ENCODE measurements around the gene ATP11B. TPM values are rescaled to one million over a fixed set of nuclear protein-coding genes. Genes with fewer than 3 reads are reported as not detected.

Gene ATP11B
- total and polyA plus RNA-seq, 2 of the 8 experiments (the other 6 are each of a cell fraction or from before 2014, with no cell fraction given), result 5.1 to 26.5 TPM

GRCh38 chr3:182784542-182784941 lies 8.8 kb upstream of the ATP11B start:
- Histone ChIP-seq H3K23me2 (ENCODE audit: low read depth, low read length) (no peaks in the 10 kb centered on the region), H2AK5ac (ENCODE audit: low read depth, low read length) (no peak overlapping the region), H2BK12ac (ENCODE audit: low read depth, low read length) (no peak overlapping the region), H3K27me3 (replicated peaks in 1 of 4; ENCODE audit: control insufficient read depth in 3 of 4, extremely low read depth in 1 of 4, insufficient read depth in 3 of 4, low read length in 3 of 4) (no peaks in the 10 kb centered on the region), H4K5ac (ENCODE audit: insufficient read length, low read depth, low read length) (no peak overlapping the region), H3K79me1 (ENCODE audit: low read depth, low read length) (no peaks in the 10 kb centered on the region), H2AFZ (ENCODE audit: low read length) (peak overlapping the region; percentile 23; the same call in 1 of the 2 replicates), H4K8ac (ENCODE audit: extremely low read depth, insufficient read depth, low read length) (no peak overlapping the region), H3K4me1 (replicated peaks in 1 of 4; ENCODE audit: control insufficient read depth in 3 of 4, insufficient read depth in 4 of 4, low read length in 3 of 4) (no peaks in the 10 kb centered on the region), H4K20me1 (replicated peaks in 1 of 2; ENCODE audit: control insufficient read depth in 1 of 2, insufficient read depth in 2 of 2, low read length in 2 of 2) (no peaks in the 10 kb centered on the region), H2BK15ac (ENCODE audit: low read length) (no peak overlapping the region), H2BK20ac (ENCODE audit: low read length) (no peak overlapping the region), H3K36me3 (ENCODE audit: control insufficient read depth in 2 of 4, insufficient read depth in 4 of 4, low read length in 3 of 4) (no peaks in the 10 kb centered on the region), H3K18ac (ENCODE audit: extremely low read depth, low read length) (no peak overlapping the region), H3K9ac (replicated peaks in 1 of 4; ENCODE audit: extremely low read depth in 1 of 4, low read depth in 3 of 4, low read length in 3 of 4) (no peak overlapping the region), H3K56ac (replicated peaks; ENCODE audit: insufficient read length, low read depth, low read length) (no peak overlapping the region), H4K91ac (replicated peaks; ENCODE audit: insufficient read length, low read length) (no peak overlapping the region), H2BK5ac (ENCODE audit: low read depth, low read length) (no peak overlapping the region), H3K4ac (replicated peaks; ENCODE audit: insufficient read length, low read depth, low read length) (no peak overlapping the region), H2BK120ac (replicated peaks; ENCODE audit: low read depth, low read length) (no peak overlapping the region), H3K4me2 (ENCODE audit: insufficient read depth in 1 of 2, low read depth in 2 of 2, low read length in 2 of 2) (no peak overlapping the region), H3K9me3 (ENCODE audit: insufficient read depth in 2 of 2, low read depth in 1 of 2, low read length in 1 of 2) (no peaks in the 10 kb centered on the region), H3K79me2 (ENCODE audit: control insufficient read depth in 1 of 2, insufficient read depth in 2 of 2, low read length in 2 of 2) (no peaks in the 10 kb centered on the region), H3K23ac (ENCODE audit: insufficient read length) (no peak overlapping the region), H3K14ac (ENCODE audit: insufficient read length) (no peak overlapping the region), H3K27ac (ENCODE audit: low read depth, low read length) (no peak overlapping the region), H3K4me3 (ENCODE audit: extremely low read depth in 1 of 4, insufficient read depth in 2 of 4, low read depth in 3 of 4, low read length in 4 of 4) (no peak overlapping the region)
- POLR2A ChIA-PET (ENCODE audit: partially characterized antibody), result no interaction called here
- TF ChIP-seq JUND (IDR thresholded peaks at IDR 0.05; ENCODE audit: low read length) (no peak), CBX8 (IDR thresholded peaks at IDR 0.05; ENCODE audit: borderline replicate concordance, low read depth, low read length) (no peak), FOSL1 (IDR thresholded peaks at IDR 0.05; ENCODE audit: insufficient read depth, low read depth, low read length) (no peak), SIRT6 (IDR thresholded peaks at IDR 0.05; ENCODE audit: low read length) (no peak), TAF7 (optimal IDR thresholded peaks at IDR 0.05; ENCODE audit: borderline replicate concordance, low read depth, low read length) (no peak), SIX5 (IDR thresholded peaks at IDR 0.05; ENCODE audit: low read depth, low read length) (no peak), SRF (IDR thresholded peaks at IDR 0.05; ENCODE audit: low read depth, low read length) (no peak), TAF1 (IDR thresholded peaks at IDR 0.05; ENCODE audit: low read depth, low read length) (no peak), MAFK (IDR thresholded peaks at IDR 0.05; ENCODE audit: low read depth, low read length) (no peak)
- 64% methylated on average over 1 of the region's 1 CpG; no CpG with 5 or more reads in 1 of the 2 experiments for WGBS, 2 experiments (ENCODE audit: extremely low coverage in 1 of 2, insufficient coverage in 1 of 2, insufficient read length in 1 of 2, insufficient replicate concordance in 2 of 2, low coverage in 1 of 2, low lambda C conversion rate in 2 of 2, missing lambda C conversion rate in 1 of 2)
- no peak for FAIRE-seq
- CTCF ChIA-PET (ENCODE audit: partially characterized antibody), result no interaction called here
- no peak for DNase-seq (ENCODE audit: low read depth in 1 of 2, low spot score in 2 of 2)

Measured in H1 (cell line).